NCI-H526 treated with DMSO at 0.1 percent for 48 hours (cell line): ENCODE data around the gene ARHGAP33.

Experiments used
- DNase-seq: peaks from one replicate; lab custom pipeline; 2025; lab: John Stamatoyannopoulos, UW

ARHGAP33 gene, protein sequence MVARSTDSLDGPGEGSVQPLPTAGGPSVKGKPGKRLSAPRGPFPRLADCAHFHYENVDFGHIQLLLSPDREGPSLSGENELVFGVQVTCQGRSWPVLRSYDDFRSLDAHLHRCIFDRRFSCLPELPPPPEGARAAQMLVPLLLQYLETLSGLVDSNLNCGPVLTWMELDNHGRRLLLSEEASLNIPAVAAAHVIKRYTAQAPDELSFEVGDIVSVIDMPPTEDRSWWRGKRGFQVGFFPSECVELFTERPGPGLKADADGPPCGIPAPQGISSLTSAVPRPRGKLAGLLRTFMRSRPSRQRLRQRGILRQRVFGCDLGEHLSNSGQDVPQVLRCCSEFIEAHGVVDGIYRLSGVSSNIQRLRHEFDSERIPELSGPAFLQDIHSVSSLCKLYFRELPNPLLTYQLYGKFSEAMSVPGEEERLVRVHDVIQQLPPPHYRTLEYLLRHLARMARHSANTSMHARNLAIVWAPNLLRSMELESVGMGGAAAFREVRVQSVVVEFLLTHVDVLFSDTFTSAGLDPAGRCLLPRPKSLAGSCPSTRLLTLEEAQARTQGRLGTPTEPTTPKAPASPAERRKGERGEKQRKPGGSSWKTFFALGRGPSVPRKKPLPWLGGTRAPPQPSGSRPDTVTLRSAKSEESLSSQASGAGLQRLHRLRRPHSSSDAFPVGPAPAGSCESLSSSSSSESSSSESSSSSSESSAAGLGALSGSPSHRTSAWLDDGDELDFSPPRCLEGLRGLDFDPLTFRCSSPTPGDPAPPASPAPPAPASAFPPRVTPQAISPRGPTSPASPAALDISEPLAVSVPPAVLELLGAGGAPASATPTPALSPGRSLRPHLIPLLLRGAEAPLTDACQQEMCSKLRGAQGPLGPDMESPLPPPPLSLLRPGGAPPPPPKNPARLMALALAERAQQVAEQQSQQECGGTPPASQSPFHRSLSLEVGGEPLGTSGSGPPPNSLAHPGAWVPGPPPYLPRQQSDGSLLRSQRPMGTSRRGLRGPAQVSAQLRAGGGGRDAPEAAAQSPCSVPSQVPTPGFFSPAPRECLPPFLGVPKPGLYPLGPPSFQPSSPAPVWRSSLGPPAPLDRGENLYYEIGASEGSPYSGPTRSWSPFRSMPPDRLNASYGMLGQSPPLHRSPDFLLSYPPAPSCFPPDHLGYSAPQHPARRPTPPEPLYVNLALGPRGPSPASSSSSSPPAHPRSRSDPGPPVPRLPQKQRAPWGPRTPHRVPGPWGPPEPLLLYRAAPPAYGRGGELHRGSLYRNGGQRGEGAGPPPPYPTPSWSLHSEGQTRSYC

DNA sequence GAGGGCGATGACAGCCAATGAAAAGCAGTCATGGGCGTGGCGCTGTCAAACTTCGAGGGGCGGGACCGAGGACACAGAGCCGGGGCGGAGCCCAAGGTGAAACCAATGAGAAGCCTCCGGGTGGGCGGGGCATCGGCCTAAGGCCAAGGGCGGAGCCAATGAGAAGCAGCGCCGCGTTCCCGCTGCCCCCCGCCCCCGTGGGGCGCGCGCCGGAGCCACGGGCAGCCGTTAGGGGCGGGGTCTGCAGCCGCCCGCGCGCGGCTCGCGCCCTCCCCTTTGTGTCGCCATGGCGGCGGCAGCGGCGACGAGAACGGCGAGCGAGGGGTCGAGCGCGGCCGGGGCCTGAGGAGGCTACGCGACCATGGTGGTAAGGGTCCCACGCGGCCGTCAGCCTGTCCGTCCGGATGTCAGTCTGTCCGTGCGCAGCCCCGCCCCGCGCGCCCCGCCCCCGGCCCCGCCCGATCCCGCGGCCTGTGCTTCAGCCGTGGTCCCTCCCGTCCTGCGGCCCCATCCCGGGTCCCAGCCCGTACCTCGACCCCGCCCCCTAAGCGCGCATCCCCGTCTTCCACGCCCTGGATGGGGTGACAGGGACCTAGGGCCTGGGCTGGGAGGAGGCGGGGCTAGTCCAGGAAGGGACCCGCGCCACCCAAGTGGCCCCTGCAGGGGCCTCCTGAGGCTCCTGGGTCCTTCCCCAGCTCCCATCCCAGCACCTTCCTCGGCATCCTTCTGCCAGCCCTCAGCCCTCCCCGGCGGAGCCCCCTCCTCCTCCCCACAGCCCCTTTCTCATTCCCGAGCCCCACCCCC, at the start of gene ARHGAP33:
Gene ARHGAP33 (plus strand): TSS at position 267 of the 804 bp plus-strand sequence. CDS start 95 bp downstream, at position 362.
- DNase-seq = peak; percentile 98

DNA sequence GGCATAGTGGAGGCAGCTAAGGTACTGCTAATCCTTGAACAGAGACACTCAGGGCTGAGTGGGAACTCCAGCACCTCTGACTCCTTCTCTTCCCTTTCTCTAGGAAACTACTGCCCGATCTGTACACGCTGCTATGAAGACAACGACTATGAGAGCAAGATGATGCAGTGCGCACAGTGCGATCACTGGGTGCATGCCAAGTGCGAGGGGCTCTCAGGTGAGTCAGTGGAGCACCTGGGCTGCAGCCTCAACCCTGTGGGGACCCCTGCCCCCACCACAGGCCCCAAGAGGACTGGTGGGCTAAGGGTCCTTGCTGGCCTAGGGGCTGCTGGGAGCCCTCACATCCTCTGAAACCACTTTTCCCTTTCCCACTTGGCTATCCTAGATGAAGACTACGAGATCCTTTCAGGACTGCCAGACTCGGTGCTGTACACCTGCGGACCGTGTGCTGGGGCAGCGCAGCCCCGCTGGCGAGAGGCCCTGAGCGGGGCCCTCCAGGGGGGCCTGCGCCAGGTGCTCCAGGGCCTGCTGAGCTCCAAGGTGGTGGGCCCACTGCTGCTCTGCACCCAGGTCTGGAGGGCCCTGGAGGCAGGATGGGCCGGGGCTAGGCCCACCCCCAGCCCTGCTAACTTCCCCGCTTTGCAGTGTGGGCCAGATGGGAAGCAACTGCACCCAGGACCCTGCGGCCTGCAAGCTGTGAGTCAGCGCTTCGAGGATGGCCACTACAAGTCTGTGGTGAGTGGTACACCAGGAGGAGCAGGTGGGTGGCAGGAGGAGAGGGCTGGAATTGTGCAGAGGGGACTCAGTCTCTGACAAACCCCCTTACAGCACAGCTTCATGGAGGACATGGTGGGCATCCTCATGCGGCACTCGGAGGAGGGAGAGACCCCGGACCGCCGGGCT, 48.1 kb upstream of the ARHGAP33 start:
- no peak for DNase-seq

DNA sequence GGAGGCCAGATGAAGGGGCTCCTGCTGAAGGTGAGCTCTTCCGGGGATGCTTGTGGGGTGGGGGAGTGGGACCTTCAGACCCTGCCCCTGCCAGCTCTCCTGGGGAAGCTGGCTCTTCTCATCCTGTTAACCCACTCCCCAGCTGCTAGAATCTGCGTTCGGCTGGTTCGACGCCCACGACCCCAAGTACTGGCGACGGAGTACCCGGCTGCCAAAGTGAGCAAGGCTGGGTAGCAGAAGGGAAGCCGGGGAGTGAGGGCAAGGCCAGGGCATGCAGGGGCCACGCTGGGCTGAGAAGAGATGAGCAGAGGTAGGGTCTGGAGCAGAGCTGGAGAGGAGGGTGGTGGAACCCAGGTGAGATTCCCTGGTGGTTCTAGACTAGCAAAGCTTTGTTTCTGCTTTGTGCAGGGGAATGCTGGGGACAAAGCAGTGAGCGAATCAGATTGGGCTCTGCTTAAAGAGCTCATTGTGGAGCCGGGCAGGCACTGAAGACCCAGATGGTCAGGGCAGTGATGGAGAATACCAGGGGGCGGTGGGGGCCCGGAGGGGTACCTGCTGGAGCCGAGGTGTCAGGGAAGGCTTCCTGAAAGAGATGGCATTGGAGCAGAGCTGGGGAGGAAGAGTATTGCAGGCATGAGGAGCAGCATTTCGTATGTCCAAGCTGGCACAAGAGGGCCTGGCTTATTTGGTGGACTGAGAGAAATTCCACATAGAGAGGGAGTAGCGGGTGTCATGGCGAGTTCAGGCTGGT, 47.2 kb upstream of the ARHGAP33 start:
- no peak for DNase-seq

DNA sequence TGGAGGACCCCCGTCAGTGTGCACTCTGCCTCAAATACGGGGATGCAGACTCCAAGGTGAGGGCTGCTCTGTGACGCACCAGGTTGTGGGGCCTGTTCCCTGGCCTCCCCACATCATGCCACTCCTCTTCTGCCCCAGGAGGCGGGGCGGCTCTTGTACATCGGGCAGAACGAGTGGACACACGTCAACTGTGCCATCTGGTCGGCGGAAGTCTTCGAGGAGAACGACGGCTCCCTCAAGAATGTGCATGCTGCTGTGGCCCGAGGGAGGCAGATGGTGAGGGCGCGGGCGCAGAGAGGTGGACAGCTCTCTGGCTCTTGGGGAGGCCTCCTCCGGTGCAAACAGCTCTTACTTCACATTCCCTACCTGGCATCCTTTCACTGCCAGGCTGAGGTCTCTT, 46.3 kb upstream of the ARHGAP33 start:
- no peak for DNase-seq

DNA sequence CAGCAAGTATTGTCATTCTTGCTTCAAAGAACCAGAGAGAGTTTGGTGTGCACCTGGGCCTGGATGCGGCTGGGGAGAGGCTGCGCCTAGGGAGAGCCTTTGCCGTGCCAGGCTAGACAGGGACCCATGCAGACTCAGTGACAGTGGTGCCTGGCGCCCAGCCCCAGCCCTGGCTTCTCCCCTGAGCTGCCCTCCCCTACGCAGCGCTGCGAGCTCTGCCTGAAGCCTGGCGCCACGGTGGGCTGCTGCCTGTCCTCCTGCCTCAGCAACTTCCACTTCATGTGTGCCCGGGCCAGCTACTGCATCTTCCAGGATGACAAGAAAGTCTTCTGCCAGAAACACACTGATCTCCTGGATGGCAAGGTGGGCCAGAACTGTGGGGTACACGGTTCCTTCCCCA, 45.6 kb upstream of the ARHGAP33 start:
- DNase-seq = no peak

DNA sequence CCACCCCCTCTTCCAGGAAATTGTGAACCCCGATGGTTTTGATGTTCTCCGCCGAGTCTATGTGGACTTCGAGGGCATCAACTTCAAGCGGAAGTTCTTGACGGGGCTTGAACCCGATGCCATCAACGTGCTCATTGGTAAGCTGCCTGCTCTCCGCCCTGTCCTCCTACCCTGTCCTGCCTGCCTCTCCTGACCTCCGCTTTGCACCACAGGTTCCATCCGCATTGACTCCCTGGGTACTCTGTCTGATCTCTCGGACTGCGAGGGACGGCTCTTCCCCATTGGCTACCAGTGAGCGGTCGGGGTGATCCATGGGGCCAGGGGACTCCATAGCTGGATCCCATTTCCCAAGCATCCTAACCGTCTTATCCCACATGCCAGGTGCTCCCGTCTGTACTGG, 45.0 kb upstream of the ARHGAP33 start:
- DNase-seq = no peak

DNA sequence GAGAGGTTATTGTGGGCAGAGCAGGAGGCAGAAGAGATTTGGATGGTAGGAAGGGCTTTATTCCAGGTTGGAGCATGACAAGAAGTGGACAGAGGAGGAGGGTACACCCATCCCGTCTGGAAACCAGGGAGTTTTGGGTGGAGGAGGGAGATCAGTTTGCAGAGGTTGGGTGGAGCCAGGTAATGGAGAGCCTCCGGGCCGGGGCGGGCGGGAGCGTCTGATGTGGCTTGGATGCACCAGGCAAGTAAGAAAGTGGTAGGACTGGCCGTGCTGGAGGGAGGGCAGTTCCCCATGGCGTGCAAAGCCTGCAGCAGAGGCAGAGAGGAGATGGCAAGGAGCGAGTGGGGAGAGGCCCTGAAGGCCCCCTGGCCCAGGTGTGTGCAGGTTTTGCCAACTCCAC, 44.0 kb upstream of the ARHGAP33 start:
- DNase-seq = no peak

DNA sequence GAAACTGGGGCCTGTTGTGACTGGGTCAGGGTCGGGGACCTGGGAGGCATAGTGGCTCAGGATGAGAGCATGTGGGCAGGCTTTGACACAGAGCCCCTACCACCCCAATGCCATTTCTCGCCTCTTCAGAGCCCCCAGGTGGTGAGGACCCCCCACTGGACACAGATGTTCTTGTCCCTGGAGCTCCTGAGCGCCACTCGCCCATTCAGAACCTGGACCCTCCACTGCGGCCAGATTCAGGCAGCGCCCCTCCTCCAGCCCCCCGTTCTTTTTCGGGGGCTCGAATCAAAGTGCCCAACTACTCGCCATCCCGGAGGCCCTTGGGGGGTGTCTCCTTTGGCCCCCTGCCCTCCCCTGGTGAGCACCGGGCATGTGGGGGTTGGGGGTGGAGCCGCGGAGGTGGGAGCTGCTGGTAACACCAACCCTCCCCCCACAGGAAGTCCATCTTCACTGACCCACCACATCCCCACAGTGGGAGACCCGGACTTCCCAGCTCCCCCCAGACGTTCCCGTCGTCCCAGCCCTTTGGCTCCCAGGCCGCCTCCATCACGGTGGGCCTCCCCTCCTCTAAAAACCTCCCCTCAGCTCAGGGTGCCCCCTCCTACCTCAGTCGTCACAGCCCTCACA, 43.5 kb upstream of the ARHGAP33 start:
- no peak for DNase-seq

DNA sequence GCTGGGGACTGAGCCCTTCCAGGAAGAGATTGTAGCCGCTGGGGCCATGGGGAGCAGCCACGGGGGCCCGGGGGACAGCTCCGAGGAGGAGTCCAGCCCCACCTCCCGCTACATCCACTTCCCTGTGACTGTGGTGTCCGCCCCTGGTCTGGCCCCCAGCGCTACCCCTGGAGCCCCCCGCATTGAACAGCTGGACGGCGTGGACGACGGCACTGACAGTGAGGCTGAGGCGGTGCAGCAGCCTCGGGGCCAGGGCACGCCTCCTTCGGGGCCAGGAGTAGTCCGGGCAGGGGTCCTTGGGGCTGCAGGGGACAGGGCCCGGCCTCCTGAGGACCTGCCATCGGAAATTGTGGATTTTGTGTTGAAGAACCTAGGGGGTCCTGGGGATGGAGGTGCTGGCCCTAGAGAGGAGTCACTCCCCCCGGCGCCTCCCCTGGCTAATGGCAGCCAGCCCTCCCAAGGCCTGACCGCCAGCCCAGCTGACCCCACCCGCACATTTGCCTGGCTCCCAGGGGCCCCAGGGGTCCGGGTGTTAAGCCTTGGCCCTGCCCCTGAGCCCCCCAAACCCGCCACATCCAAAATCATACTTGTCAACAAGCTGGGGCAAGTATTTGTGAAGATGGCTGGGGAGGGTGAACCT, 42.7 kb upstream of the ARHGAP33 start:
- DNase-seq = no peak

DNA sequence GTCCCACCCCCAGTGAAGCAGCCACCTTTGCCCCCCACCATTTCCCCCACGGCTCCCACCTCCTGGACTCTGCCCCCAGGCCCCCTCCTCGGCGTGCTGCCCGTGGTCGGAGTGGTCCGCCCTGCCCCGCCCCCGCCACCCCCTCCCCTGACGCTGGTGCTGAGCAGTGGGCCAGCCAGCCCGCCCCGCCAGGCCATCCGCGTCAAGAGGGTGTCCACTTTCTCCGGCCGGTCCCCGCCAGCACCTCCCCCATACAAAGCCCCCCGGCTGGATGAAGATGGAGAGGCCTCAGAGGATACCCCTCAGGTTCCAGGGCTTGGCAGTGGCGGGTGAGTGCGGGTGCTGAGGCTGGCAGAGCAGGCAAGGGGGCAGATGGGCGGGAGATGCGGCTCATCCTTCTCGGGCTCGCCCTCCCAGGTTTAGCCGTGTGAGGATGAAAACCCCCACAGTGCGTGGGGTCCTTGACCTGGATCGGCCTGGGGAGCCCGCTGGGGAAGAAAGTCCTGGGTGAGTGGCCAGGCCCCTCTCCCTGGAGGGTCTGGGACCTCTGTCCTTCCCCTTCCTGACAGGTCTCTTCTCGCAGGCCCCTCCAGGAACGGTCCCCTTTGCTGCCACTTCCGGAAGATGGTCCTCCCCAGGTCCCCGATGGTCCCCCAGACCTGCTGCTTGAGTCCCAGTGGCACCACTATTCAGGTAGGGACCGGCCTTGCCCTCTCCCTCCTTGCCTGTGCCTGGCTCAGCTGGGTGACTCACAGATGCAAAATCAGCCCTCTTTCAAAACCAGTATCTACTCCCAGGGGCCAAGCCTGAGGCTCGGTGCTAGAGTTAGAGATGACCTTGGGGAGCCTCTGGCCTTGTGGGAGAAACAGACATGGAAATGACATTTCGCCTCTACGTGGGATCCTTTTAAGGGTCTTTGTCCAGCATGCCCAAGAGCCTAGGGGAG, 41.9 kb upstream of the ARHGAP33 start:
- no peak for DNase-seq

DNA sequence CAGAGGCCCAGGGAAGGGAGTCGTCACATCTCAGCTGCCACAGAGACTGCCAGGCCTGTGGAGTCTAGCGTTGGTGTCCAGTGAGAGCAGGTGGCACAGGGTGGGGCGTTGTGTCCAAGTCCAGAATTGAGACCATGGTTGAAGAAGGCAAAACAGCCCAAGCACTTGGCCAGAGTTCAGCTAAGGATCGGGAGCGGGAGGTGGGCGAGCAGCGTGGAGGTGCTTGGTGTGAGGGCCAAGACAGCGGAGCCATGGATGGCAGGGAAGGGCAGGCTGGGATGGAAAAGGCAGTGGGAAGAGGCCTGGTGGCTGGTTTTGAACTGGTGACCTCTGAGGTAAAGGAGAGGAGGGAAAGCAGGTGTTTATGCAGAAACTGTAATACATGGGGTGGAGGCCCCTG, 41.1 kb upstream of the ARHGAP33 start:
- DNase-seq = no peak

DNA sequence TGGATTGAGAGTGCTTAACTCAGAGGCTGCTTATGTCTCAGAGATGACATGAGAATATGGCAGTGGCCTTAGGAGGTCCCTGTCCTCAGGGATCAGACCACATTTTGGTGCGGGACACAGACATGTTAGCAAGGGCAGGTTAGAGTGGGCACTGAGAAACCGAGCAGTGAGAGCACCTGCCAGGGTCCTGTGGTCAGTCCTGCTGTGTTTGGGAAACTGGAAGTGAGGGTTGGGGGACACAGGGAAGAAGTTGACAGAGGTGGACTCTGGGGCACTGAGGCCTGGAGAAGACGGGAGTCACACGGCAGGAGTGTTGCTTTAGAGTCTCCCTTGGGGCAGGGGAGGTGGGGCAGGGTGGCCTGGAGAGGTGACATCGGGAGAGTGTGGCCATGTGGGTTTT, 40.5 kb upstream of the ARHGAP33 start:
- no peak for DNase-seq

DNA sequence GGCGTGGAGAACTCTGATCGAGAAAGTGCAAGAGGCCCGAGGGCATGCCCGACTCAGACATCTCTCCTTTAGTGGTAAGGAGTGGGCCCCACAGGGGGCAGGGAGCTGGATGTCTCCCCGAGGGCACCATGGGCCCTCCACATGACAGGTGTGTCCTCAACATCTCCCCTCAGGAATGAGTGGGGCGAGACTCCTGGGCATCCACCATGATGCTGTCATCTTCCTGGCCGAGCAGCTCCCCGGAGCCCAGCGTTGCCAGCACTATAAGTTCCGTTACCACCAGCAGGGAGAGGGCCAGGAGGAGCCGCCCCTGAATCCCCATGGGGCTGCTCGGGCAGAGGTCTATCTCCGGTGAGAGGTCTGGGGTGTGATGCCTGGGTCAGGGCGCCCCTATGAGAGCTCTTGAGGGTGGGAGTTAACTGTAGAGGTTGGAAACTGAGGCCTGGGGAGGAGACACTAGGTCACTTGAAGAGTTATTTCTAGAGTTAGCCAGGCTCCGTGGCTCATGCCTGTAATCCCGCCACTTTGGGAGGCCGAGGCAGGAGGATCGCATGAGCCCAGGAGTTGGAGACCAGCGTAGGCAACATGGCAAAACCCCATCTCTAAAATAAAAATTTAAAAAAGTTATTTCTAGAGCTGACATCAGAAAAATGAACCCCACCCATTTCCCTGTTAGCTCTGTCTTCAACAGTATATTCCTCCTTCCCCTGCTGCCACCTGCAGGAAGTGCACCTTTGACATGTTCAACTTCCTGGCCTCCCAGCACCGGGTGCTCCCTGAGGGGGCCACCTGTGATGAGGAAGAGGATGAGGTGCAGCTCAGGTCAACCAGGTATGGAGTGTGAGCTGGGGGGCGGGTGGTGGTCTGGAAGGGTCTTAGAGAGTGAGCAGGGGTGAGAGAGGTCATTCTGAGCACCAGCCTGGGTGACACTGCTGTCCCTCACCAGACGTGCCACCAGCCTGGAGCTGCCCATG, 38.2 kb upstream of the ARHGAP33 start:
- no peak for DNase-seq

DNA sequence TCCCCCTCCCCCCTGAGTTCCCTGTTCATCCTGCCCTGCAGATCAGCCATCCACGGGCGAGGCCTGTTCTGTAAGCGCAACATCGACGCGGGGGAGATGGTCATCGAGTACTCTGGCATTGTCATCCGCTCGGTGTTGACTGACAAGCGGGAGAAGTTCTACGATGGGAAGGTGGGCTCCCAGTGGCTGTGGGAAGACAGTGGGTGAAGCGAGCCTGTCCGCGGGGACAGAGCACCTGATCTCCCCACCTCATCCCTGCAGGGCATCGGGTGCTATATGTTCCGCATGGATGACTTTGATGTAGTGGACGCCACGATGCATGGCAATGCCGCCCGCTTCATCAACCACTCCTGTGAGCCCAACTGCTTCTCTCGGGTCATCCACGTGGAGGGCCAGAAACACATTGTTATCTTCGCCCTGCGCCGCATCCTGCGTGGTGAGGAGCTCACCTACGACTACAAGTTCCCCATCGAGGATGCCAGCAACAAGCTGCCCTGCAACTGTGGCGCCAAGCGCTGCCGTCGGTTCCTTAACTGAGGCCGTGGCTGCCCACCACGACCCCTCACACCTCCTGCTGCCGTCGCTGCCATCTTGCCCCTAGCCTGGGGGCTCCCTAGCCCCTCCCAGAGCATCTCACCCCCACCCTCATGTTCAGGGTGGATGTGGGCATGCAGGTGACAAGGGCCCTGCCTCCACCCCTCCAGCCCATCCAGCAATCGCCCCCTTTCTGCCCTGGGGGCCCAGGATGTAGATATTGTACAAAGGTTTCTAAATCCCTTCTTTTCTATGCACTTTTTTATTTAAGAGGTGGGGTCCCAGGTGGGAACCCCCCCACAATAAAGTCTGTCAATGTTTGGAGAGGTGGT, 37.1 kb upstream of the ARHGAP33 start:
- DNase-seq = no peak

DNA sequence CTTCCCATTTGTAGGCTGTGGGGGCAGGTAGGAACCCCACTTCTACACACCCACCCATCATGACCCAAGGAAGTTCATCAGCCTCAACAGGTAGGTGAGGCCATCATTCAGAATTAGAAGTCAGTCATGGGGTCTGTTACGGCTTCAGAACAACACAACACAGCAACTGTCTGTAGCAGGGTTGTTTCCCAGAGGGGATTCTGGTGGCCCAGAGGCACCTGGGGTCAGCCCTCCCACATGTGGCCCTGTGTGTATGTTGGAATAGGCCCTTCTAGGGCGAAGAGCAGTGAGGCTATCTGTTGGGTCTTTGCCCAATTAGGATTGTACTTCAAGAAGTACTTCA, 36.5 kb upstream of the ARHGAP33 start:
- DNase-seq = no peak
